Measurements from ENCODE around the gene LRP11. TPM values are rescaled to one million over a fixed set of nuclear protein-coding genes. Genes with fewer than 3 reads are reported as not detected.

The LRP11 gene
- total RNA-seq, 4 donors from 2014 or later: 15.0 to 29.1 (median 24.0) TPM

DNA sequence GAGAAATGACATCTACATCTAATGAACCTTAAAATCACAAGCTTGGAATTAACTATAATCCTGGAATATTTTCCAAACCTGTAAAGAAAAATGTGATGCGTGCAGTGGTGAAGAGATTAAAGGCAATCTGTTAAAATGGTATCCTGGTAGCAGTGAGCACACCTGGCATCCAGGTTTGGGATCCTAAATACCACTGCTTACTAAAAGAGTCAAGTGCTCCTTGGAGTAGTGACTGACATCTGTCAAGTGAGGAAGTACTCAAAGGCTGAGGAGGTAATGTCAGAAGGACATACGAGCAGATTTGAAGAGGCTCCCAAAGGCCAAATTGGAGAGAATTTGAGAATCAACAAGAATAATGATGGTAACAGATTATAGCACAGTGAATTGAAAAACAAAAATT, 81.8 kb downstream of the LRP11 start:
- Histone ChIP-seq H3K27ac (replicated peaks in 1 of 4) (no peak overlapping the region), H3K4me3 (no peak overlapping the region), H3K4me1 (no peaks in the 10 kb centered on the region), H3K9me3 (no peaks in the 10 kb centered on the region), H3K27me3 (no peaks in the 10 kb centered on the region), H3K36me3 (peaks cover 0 to 25% (median 8%) of the 10 kb centered on the region in 4 donors)
- no peak for DNase-seq (ENCODE audit: extremely low spot score)
- WGBS: 90% methylated on average over 2 of the region's 2 CpGs
- TF ChIP-seq POLR2AphosphoS5 (IDR thresholded peaks at IDR 0.05): no peak
- TF ChIP-seq POLR2A (IDR thresholded peaks at IDR 0.05; ENCODE audit: low read depth): no peak
- TF ChIP-seq, protein P1, sequence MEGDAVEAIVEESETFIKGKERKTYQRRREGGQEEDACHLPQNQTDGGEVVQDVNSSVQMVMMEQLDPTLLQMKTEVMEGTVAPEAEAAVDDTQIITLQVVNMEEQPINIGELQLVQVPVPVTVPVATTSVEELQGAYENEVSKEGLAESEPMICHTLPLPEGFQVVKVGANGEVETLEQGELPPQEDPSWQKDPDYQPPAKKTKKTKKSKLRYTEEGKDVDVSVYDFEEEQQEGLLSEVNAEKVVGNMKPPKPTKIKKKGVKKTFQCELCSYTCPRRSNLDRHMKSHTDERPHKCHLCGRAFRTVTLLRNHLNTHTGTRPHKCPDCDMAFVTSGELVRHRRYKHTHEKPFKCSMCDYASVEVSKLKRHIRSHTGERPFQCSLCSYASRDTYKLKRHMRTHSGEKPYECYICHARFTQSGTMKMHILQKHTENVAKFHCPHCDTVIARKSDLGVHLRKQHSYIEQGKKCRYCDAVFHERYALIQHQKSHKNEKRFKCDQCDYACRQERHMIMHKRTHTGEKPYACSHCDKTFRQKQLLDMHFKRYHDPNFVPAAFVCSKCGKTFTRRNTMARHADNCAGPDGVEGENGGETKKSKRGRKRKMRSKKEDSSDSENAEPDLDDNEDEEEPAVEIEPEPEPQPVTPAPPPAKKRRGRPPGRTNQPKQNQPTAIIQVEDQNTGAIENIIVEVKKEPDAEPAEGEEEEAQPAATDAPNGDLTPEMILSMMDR (IDR thresholded peaks at IDR 0.05): no peak
- intact Hi-C loops (cut with DNase I): no loop called here

- Histone ChIP-seq H3K27ac (replicated peaks in 1 of 4) (no peak overlapping the region), H3K4me1 (no peaks in the 10 kb centered on the region), H3K4me3 (no peak overlapping the region), H3K36me3 (peaks cover 0 to 30% (median 10%) of the 10 kb centered on the region in 4 donors), H3K9me3 (no peaks in the 10 kb centered on the region), H3K27me3 (no peaks in the 10 kb centered on the region)
- no peak for DNase-seq (ENCODE audit: extremely low spot score)
- intact Hi-C loops (cut with DNase I): no loop called here
- TF ChIP-seq POLR2A (IDR thresholded peaks at IDR 0.05; ENCODE audit: low read depth): no peak
- no peak for TF ChIP-seq POLR2AphosphoS5 (IDR thresholded peaks at IDR 0.05)
- TF ChIP-seq, protein P1 (IDR thresholded peaks at IDR 0.05): no peak
- TF ChIP-seq EP300 (IDR thresholded peaks at IDR 0.05): no peak
Observed at GRCh38 chr6:149781715-149782114, 82.4 kb downstream of the LRP11 start.

DNA sequence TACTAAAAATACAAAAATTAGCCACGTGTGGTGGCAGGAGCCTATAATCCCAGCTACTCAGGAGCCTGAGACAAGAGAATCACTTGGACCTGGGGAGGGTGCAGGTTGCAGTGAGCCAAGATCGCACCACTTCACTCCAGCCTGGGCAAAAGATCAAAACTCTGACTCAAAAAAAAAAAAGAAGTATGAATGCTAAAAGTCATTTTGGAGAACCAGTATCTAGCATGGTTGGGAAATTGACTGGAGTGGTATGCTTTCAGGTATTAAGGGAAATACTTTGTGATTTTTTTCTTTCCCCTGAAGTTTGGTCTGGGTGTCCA, 84.6 kb downstream of the LRP11 start:
- 28% methylated on average over 2 of the region's 2 CpGs for WGBS
- DNase-seq (ENCODE audit: extremely low spot score): no peak
- Histone ChIP-seq H3K9me3 (no peaks in the 10 kb centered on the region), H3K27me3 (no peaks in the 10 kb centered on the region), H3K4me3 (no peak overlapping the region), H3K4me1 (no peaks in the 10 kb centered on the region), H3K36me3 (peaks cover 0 to 51% (median 27%) of the 10 kb centered on the region in 4 donors), H3K27ac (replicated peaks in 1 of 4) (no peak overlapping the region)
- intact Hi-C loops (cut with DNase I): no loop called here
- TF ChIP-seq, protein P1 (IDR thresholded peaks at IDR 0.05): no peak
- TF ChIP-seq POLR2AphosphoS5 (IDR thresholded peaks at IDR 0.05) (no peak), POLR2A (IDR thresholded peaks at IDR 0.05; ENCODE audit: low read depth) (no peak), EP300 (IDR thresholded peaks at IDR 0.05) (no peak)

DNA sequence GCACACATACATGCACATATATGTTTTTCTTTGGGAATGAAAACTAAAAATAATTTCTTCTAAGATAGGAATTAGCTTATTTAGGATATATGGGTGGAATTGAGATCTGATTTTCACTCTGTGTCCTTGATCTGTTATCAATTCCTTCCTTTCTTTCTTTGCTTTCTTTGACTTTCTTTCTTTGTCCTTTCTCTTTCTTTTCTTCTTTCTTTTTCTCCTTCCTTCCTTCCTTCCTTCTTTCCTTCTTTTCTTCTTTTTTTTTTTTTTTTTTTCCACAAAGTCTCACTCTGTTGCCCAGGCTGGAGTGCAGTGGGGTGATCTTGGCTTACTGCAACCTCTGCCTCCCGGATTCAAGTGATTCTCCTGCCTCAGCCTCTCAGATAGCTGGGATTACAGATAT, 86.5 kb downstream of the LRP11 start:
- TF ChIP-seq POLR2A (IDR thresholded peaks at IDR 0.05; ENCODE audit: low read depth) (no peak), EP300 (IDR thresholded peaks at IDR 0.05) (no peak), POLR2AphosphoS5 (IDR thresholded peaks at IDR 0.05) (no peak)
- TF ChIP-seq, protein P1 (IDR thresholded peaks at IDR 0.05): no peak
- no peak overlapping the region for H3K27ac ChIP-seq (replicated peaks in 1 of 4)
- H3K27me3 ChIP-seq: no peaks in the 10 kb centered on the region
- DNase-seq (ENCODE audit: extremely low spot score): no peak
- H3K4me3 ChIP-seq: no peak overlapping the region
- no peaks in the 10 kb centered on the region for H3K4me1 ChIP-seq
- no peaks in the 10 kb centered on the region for H3K9me3 ChIP-seq
- 87% methylated on average over 1 of the region's 1 CpG for WGBS
- peaks cover 0 to 66% (median 39%) of the 10 kb centered on the region in 4 donors for H3K36me3 ChIP-seq
- intact Hi-C loops (cut with DNase I): no loop called here

GRCh38 chr6:149771925-149772324, 92.2 kb downstream of the LRP11 start:
- TF ChIP-seq POLR2AphosphoS5 (IDR thresholded peaks at IDR 0.05): no peak
- no peak for TF ChIP-seq EP300 (IDR thresholded peaks at IDR 0.05)
- TF ChIP-seq, protein P1 (IDR thresholded peaks at IDR 0.05): no peak
- TF ChIP-seq POLR2A (IDR thresholded peaks at IDR 0.05; ENCODE audit: low read depth): no peak
- Histone ChIP-seq H3K4me1 (no peaks in the 10 kb centered on the region), H3K27ac (replicated peaks in 1 of 4) (no peak overlapping the region), H3K9me3 (no peaks in the 10 kb centered on the region), H3K4me3 (no peak overlapping the region), H3K27me3 (no peaks in the 10 kb centered on the region), H3K36me3 (peaks cover 5 to 70% (median 53%) of the 10 kb centered on the region in 4 donors)
- intact Hi-C loops (cut with DNase I): no loop called here
- WGBS: 96% methylated on average over 6 of the region's 6 CpGs
- DNase-seq (ENCODE audit: extremely low spot score): no peak
